PFSK-1 (cell line): Measurements from ENCODE around the gene GSDME.

Source experiments
- FOXP2 ChIP-seq: optimal IDR thresholded peaks from 2 replicates; pipeline ENCODE3; 2011; ENCODE audit warnings: borderline replicate concordance, control low read depth, inconsistent platforms; ENCODE audit not compliant: insufficient read depth; ENCODE audit errors: extremely low read length, extremely low read depth
- POLR2AphosphoS5 ChIP-seq: IDR thresholded peaks from 2 replicates; pipeline ENCODE4 v1.6.1; 2012; ENCODE audit warnings: low read depth, mild to moderate bottlenecking, control low read depth, low read length, moderate library complexity
- REST ChIP-seq, 2 experiments: IDR thresholded peaks; 2 replicates each; pipeline versions ENCODE4 v1.6.1 to v1.8.0; 2011 to 2012; ENCODE audit warnings: low read depth in 2 of 2, low read length in 2 of 2, control low read depth in 1 of 2, inconsistent platforms in 1 of 2, mild to moderate bottlenecking in 1 of 2, moderate library complexity in 1 of 2; ENCODE audit not compliant: insufficient read depth in 1 of 2
- SIN3A ChIP-seq: IDR thresholded peaks from 2 replicates; pipeline ENCODE4 v1.6.1; 2012; ENCODE audit warnings: mild to moderate bottlenecking, low read length, moderate library complexity, borderline replicate concordance; ENCODE audit not compliant: insufficient read depth
- TAF1 ChIP-seq: IDR thresholded peaks from 2 replicates; pipeline ENCODE4 v1.6.1; 2012; ENCODE audit warnings: low read length, control low read depth, borderline replicate concordance; ENCODE audit not compliant: insufficient read depth

- TF ChIP-seq POLR2AphosphoS5 (no peak), REST (IDR thresholded peaks at IDR 0.05; ENCODE audit: insufficient read depth in 1 of 2, low read depth in 2 of 2, low read length in 2 of 2) (no peak), FOXP2 (no peak), SIN3A (no peak), TAF1 (no peak)
These were observed 26.4 kb upstream of the GSDME start for GRCh38 chr7:24783698-24784097.
